T follicular helper cell (primary cell): ENCODE measurements around the gene ITGB7.
A peak's percentile ranks its signal among the peaks of the same experiment; 100 is the strongest.
"Not testable (repeated sequence)": the region's sequence is repeated elsewhere in the genome, so short reads cannot be mapped to it uniquely, and the experiment has no call there.

ENCODE experiments used
- DNase-seq: peaks from one replicate; pipeline ENCODE4 v3.0.0-alpha.2; 2020; ENCODE audit warnings: low read depth

The ITGB7 gene

GRCh38 chr12:53180220-53180930 is 26.7 kb downstream of the ITGB7 start, which contains the start of the genes CSAD and ZNF740:
TSS of gene CSAD (minus strand) at chr12:53180925. CDS start at chr12:53173470, 7,455 bp downstream.
TSS of gene ZNF740 (plus strand) at chr12:53180722. CDS start at chr12:53181984, 1,262 bp downstream.
- peak; percentile 96 for DNase-seq

- no peak for DNase-seq
These were observed 27.3 kb downstream of the ITGB7 start for GRCh38 chr12:53179687-53180219.

GRCh38 chr12:53178803-53179202 is 28.2 kb downstream of the ITGB7 start:
- DNase-seq = not testable (repeated sequence)

- not testable (repeated sequence) for DNase-seq
These were observed 29.6 kb downstream of the ITGB7 start for GRCh38 chr12:53177447-53177846.

- no peak for DNase-seq
These were observed 30.3 kb downstream of the ITGB7 start for GRCh38 chr12:53176750-53177149.

- DNase-seq = no peak
These were observed 32.1 kb downstream of the ITGB7 start for GRCh38 chr12:53174881-53175491.

GRCh38 chr12:53173085-53173715 is 33.9 kb downstream of the ITGB7 start:
- DNase-seq = no peak

- no peak for DNase-seq
These were observed 34.7 kb downstream of the ITGB7 start for GRCh38 chr12:53172352-53172751.

- no peak for DNase-seq
These were observed 35.2 kb downstream of the ITGB7 start for GRCh38 chr12:53171725-53172329.

- DNase-seq = no peak
These were observed 36.0 kb downstream of the ITGB7 start for GRCh38 chr12:53170876-53171724.

- DNase-seq = no peak
These were observed 36.8 kb downstream of the ITGB7 start for GRCh38 chr12:53170215-53170614.

- no peak for DNase-seq
These were observed 37.4 kb downstream of the ITGB7 start for GRCh38 chr12:53169644-53170043.

- no peak for DNase-seq
These were observed 40.2 kb downstream of the ITGB7 start for GRCh38 chr12:53166837-53167236.

- DNase-seq = not testable (repeated sequence)
These were observed 44.0 kb downstream of the ITGB7 start for GRCh38 chr12:53163008-53163407.

- DNase-seq = no peak
These were observed 45.7 kb downstream of the ITGB7 start for GRCh38 chr12:53161119-53161911.

GRCh38 chr12:53160673-53161072 is 46.4 kb downstream of the ITGB7 start:
- DNase-seq = no peak

- no peak for DNase-seq
These were observed 47.1 kb downstream of the ITGB7 start for GRCh38 chr12:53160000-53160399.

- peak; percentile 82 for DNase-seq
These were observed 47.7 kb downstream of the ITGB7 start for GRCh38 chr12:53159195-53159839.

GRCh38 chr12:53152390-53152789 is 54.7 kb downstream of the ITGB7 start:
- DNase-seq = no peak

GRCh38 chr12:53151039-53151438 is 56.0 kb downstream of the ITGB7 start:
- no peak for DNase-seq
